Bone marrow (tissue), 2 donors: ENCODE data around the gene HOXA5.

ENCODE experiments used
- DNase-seq, 2 donors: peaks; one replicate each; lab custom pipeline; 2025; lab: John Stamatoyannopoulos, UW

Gene HOXA5

GRCh38 chr7:27148756-27149641 lies 5.5 kb upstream of the HOXA5 start:
- DNase-seq: no peak

GRCh38 chr7:27148031-27148755 lies 4.7 kb upstream of the HOXA5 start:
- no peak for DNase-seq

GRCh38 chr7:27147199-27148030 lies 3.9 kb upstream of the HOXA5 start, which contains the start of gene HOXA6:
TSS of gene HOXA6 (minus strand) at chr7:27147774. CDS start at chr7:27147749, 25 bp downstream.
- DNase-seq: no peak

GRCh38 chr7:27146491-27147198 lies 3.2 kb upstream of the HOXA5 start:
- no peak for DNase-seq

- DNase-seq: no peak
These were observed 2.5 kb upstream of the HOXA5 start for GRCh38 chr7:27145914-27146412.

GRCh38 chr7:27145165-27145913 lies 1.9 kb upstream of the HOXA5 start:
- DNase-seq: no peak

- no peak for DNase-seq
These were observed 1.3 kb upstream of the HOXA5 start for GRCh38 chr7:27144781-27145164.

- DNase-seq: no peak
These were observed 684 bp upstream of the HOXA5 start for GRCh38 chr7:27143950-27144780.

- no peak for DNase-seq
These were observed 880 bp downstream of the HOXA5 start for GRCh38 chr7:27142580-27143022.

- no peak for DNase-seq
These were observed 1.4 kb downstream of the HOXA5 start for GRCh38 chr7:27141923-27142579.

GRCh38 chr7:27141137-27141922 lies 2.2 kb downstream of the HOXA5 start:
- DNase-seq: no peak

GRCh38 chr7:27140126-27140857 lies 3.2 kb downstream of the HOXA5 start:
- DNase-seq: no peak

- DNase-seq: no peak
These were observed 4.0 kb downstream of the HOXA5 start for GRCh38 chr7:27139334-27140125.

- no peak for DNase-seq
These were observed 4.5 kb downstream of the HOXA5 start for GRCh38 chr7:27138985-27139333.

- no peak for DNase-seq
These were observed 5.0 kb downstream of the HOXA5 start for GRCh38 chr7:27138472-27138871.

GRCh38 chr7:27137640-27138315 lies 5.7 kb downstream of the HOXA5 start:
- DNase-seq: no peak
